ENCODE results near the gene OTUB1. TPM values are rescaled to one million over a fixed set of nuclear protein-coding genes. Genes with fewer than 3 reads are reported as not detected.

The OTUB1 gene
- total and polyA plus RNA-seq, 9 of the 15 experiments (the other 6 are each of a cell fraction or from before 2014, with no cell fraction given), result 29.5 to 134 (median 66.1) TPM

- TF ChIP-seq ZNF239 (CRISPR knock-in tag; IDR thresholded peaks at IDR 0.05) (no peak), JUND (IDR thresholded peaks at IDR 0.05; ENCODE audit: borderline replicate concordance, low read depth, low read length) (peak; percentile 72), JUND (tag; IDR thresholded peaks at IDR 0.05; ENCODE audit: borderline replicate concordance, low read depth, low read length) (no peak; the same call in 2 of the 3 replicates), ZBTB2 (IDR thresholded peaks at IDR 0.05) (peak; percentile 71; the same call in 1 of the 2 replicates), SPI1 (IDR thresholded peaks at IDR 0.05; ENCODE audit: borderline replicate concordance, low read depth, low read length) (no peak), POLR2A (conservative IDR thresholded peaks at IDR 0.05) (no peak), THAP12 (CRISPR knock-in tag; IDR thresholded peaks at IDR 0.05) (no peak), CHD4 (IDR thresholded peaks at IDR 0.05; ENCODE audit: insufficient read depth, insufficient replicate concordance, low read depth, low read length, poor library complexity, severe bottlenecking) (no peak), OTX1 (CRISPR knock-in tag; IDR thresholded peaks at IDR 0.05) (no peak), PPARD (CRISPR knock-in tag; IDR thresholded peaks at IDR 0.05) (no peak), HMGXB4 (CRISPR knock-in tag; IDR thresholded peaks at IDR 0.05) (0 out of 2 replicates have a peak, but pooled peaks have one; percentile 40), CGGBP1 (CRISPR knock-in tag; IDR thresholded peaks at IDR 0.05) (no peak), ZNF444 (CRISPR knock-in tag; IDR thresholded peaks at IDR 0.05) (no peak), ZC3H4 (CRISPR knock-in tag; IDR thresholded peaks at IDR 0.05; ENCODE audit: borderline replicate concordance) (no peak), BRD4 (IDR thresholded peaks at IDR 0.05) (no peak), ZNF311 (CRISPR knock-in tag; IDR thresholded peaks at IDR 0.05) (no peak), ZFX (CRISPR knock-in tag; IDR thresholded peaks at IDR 0.05) (peak; percentile 44), CC2D1A (IDR thresholded peaks at IDR 0.05) (peak; percentile 80; the same call in 1 of the 2 replicates), ZNF764 (CRISPR knock-in tag; IDR thresholded peaks at IDR 0.05; ENCODE audit: low read depth) (no peak), DPF2 (IDR thresholded peaks at IDR 0.05) (peak; percentile 87), SETDB1 (IDR thresholded peaks at IDR 0.05; ENCODE audit: low read length) (no peak), PHF8 (IDR thresholded peaks at IDR 0.05; ENCODE audit: borderline replicate concordance, low read length) (no peak), ZNF282 (CRISPR knock-in tag; IDR thresholded peaks at IDR 0.05) (no peak), EP300 (IDR thresholded peaks at IDR 0.05; ENCODE audit: low read length) (peak; percentile 83), SAP30 (IDR thresholded peaks at IDR 0.05; ENCODE audit: borderline replicate concordance, insufficient read depth, low read depth, low read length, poor library complexity, severe bottlenecking) (no peak)
These were observed 21.5 kb downstream of the OTUB1 start (continued) for GRCh38 chr11:64007629-64008282.

Measured in K562 (cell line).